Upper lobe of right lung (tissue), 1 donor: ENCODE data around the gene DPP4. TPM values are rescaled to one million over a fixed set of nuclear protein-coding genes. Genes with fewer than 3 reads are reported as not detected.
"Not testable (repeated sequence)": the region's sequence is repeated elsewhere in the genome, so short reads cannot be mapped to it uniquely, and the experiment has no call there.

Experiments used
- ATAC-seq: fragments of 200-7000 bp; cut with Tn5 transposase; one replicate; pipeline ENCODE4 v1.9.1; 2020; ENCODE audit warnings: mild to moderate bottlenecking, moderate library complexity
- DNase-seq: peaks from one replicate; pipeline ENCODE4 v3.0.0-alpha.2; 2020
- H3K27ac ChIP-seq: fragments of 200-600 bp; one replicate; pipeline ENCODE4 v1.8.0; 2022
- H3K27me3 ChIP-seq: fragments of 200-600 bp; one replicate; pipeline ENCODE4 v1.8.0; 2022; ENCODE audit warnings: mild to moderate bottlenecking
- H3K36me3 ChIP-seq: fragments of 200-600 bp; one replicate; pipeline ENCODE4 v1.8.0; 2022
- H3K4me1 ChIP-seq: fragments of 200-600 bp; one replicate; pipeline ENCODE4 v1.8.0; 2022
- H3K4me3 ChIP-seq: fragments of 200-600 bp; one replicate; pipeline ENCODE4 v1.8.0; 2022; ENCODE audit warnings: mild to moderate bottlenecking
- H3K9me3 ChIP-seq: fragments of 200-600 bp; one replicate; pipeline ENCODE4 v1.8.0; 2022
- CTCF ChIP-seq: fragments of 200-600 bp; IDR thresholded peaks from one replicate; pipeline ENCODE4 v1.8.0; 2022; ENCODE audit warnings: antibody characterized with exemption
- intact Hi-C: fragments of 100-400 bp; cut with DNase I; formaldehyde crosslinking; loops from one replicate; pipeline ENCODE4 v1.11.0; 2022
- total RNA-seq: library from RNA; stranded (reverse); fragmentation: NEBNext Ultra II Directional; extraction: Animal tissue kit (Norgen Biotek cat#: 25700); gene quantifications from one replicate; pipeline ENCODE4 v1.2.1, GENCODE V29; 2021
- donor health status: DM: no; HTN: yes; CAD: no; lungs with severe emphysema.

DPP4 gene
- total RNA-seq, 1 donor from 2014 or later = 30.7 TPM

- ATAC-seq = no peak
- Histone ChIP-seq H3K36me3 (no peaks in the 10 kb centered on the region), H3K4me3 (no peak overlapping the region), H3K27ac (no peak overlapping the region), H3K27me3 (no peaks in the 10 kb centered on the region), H3K4me1 (no peaks in the 10 kb centered on the region), H3K9me3 (no peaks in the 10 kb centered on the region)
- TF ChIP-seq CTCF = no peak
- DNase-seq = no peak
- intact Hi-C loops = no loop called here
These were observed 109.9 kb downstream of the DPP4 start for GRCh38 chr2:161964160-161964559.

GRCh38 chr2:161962160-161962559 is 111.9 kb downstream of the DPP4 start:
- H3K4me3 ChIP-seq = no peak overlapping the region
- DNase-seq (no peak), ATAC-seq (no peak)
- no peaks in the 10 kb centered on the region for H3K36me3 ChIP-seq
- H3K27me3 ChIP-seq = no peaks in the 10 kb centered on the region
- intact Hi-C loops = no loop called here
- TF ChIP-seq CTCF = no peak
- H3K9me3 ChIP-seq = no peaks in the 10 kb centered on the region
- H3K4me1 ChIP-seq = no peaks in the 10 kb centered on the region
- no peak overlapping the region for H3K27ac ChIP-seq

- no peak for TF ChIP-seq CTCF
- no peaks in the 10 kb centered on the region for H3K27me3 ChIP-seq
- ATAC-seq (peak; percentile 70), DNase-seq (no peak)
- H3K36me3 ChIP-seq = no peaks in the 10 kb centered on the region
- intact Hi-C loops = no loop called here
- no peaks in the 10 kb centered on the region for H3K4me1 ChIP-seq
- H3K27ac ChIP-seq = no peak overlapping the region
- no peaks in the 10 kb centered on the region for H3K9me3 ChIP-seq
- no peak overlapping the region for H3K4me3 ChIP-seq
These were observed 113.0 kb downstream of the DPP4 start for GRCh38 chr2:161961061-161961460.

- intact Hi-C loops = no loop called here
- Histone ChIP-seq H3K36me3 (no peaks in the 10 kb centered on the region), H3K4me3 (no peak overlapping the region), H3K27ac (no peak overlapping the region), H3K27me3 (no peaks in the 10 kb centered on the region), H3K9me3 (no peaks in the 10 kb centered on the region), H3K4me1 (no peaks in the 10 kb centered on the region)
- no peak for DNase-seq
- no peak for ATAC-seq
- TF ChIP-seq CTCF = no peak
These were observed 117.3 kb downstream of the DPP4 start for GRCh38 chr2:161956738-161957137.

- Histone ChIP-seq H3K27me3 (no peaks in the 10 kb centered on the region), H3K9me3 (no peaks in the 10 kb centered on the region), H3K27ac (no peak overlapping the region), H3K36me3 (no peaks in the 10 kb centered on the region), H3K4me3 (no peak overlapping the region), H3K4me1 (no peaks in the 10 kb centered on the region)
- DNase-seq (no peak), ATAC-seq (no peak)
- no peak for TF ChIP-seq CTCF
- intact Hi-C loops = no loop called here
These were observed 118.8 kb downstream of the DPP4 start for GRCh38 chr2:161955211-161955610.

GRCh38 chr2:161954103-161954502 is 119.9 kb downstream of the DPP4 start:
- TF ChIP-seq CTCF = no peak

GRCh38 chr2:161953367-161953766 is 120.6 kb downstream of the DPP4 start:
- H3K36me3 ChIP-seq, H3K27me3 ChIP-seq, intact Hi-C loops, H3K4me1 ChIP-seq, H3K4me3 ChIP-seq, ATAC-seq, H3K9me3 ChIP-seq, H3K27ac ChIP-seq, DNase-seq: not testable (repeated sequence)

More at GRCh38 chr2:161954103-161954502, 119.9 kb downstream of the DPP4 start:
- Histone ChIP-seq H3K4me3 (no peak overlapping the region), H3K27me3 (peaks cover under 1% of the 10 kb centered on the region), H3K36me3 (no peaks in the 10 kb centered on the region), H3K9me3 (no peaks in the 10 kb centered on the region), H3K4me1 (no peaks in the 10 kb centered on the region), H3K27ac (no peak overlapping the region)
- DNase-seq (no peak), ATAC-seq (no peak)
- intact Hi-C loops = no loop called here
